HG03439 (cell line): Measurements from ENCODE around the gene SLC25A23.
"Not testable (repeated sequence)": the region's sequence is repeated elsewhere in the genome, so short reads cannot be mapped to it uniquely, and the experiment has no call there.

Source experiments
- ATAC-seq: cut with Tn5 transposase; IDR thresholded peaks from one replicate; pipeline ENCODE4 v1.9.1; 2021; ENCODE audit warnings: mild to moderate bottlenecking, moderate library complexity; ENCODE audit not compliant: unreplicated experiment

Gene SLC25A23

DNA sequence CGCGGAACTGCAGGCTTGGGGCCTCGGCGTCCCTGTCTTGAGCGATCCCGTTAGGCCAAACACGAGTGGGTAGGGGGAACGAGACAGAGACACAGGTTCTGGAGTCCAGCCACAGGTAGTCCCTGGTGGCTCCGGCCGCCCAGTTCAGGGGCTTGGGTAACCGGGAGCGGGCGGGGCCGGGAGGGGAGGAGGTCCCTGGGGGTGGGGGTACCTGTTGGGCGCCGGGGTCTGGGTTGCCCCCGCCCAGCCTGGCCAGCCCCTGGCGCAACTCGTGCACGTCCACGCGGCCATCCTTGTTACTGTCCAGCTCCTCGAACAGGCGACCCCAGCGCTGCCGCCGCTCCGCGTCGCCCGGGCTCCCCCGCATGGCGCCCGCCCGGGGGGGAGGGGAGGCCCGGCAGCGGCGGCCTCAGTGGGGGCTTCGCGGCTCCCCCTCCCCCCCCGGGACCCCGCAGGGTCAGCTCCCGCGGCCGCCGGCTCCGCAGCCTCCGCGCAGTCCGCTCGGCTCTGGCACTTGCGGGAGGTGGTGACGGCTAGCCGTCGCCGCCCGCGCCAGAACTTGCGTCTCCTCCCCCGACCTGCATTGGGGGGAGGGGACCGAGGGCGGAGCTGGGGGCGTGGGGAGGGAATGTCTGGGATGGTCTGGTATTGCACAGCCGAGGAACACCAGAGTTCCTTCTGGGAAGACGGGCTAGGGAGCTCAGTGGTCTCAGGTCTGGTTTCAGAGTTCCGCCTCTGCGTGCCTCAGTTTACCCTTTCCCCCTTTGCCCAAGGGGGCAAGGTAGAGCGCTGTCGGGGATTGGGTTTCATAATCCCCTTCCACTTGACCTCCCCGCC lies at the start of gene SLC25A23:
Gene SLC25A23 (minus strand): TSS at position 531 of the 837 bp plus-strand sequence. CDS start 164 bp downstream, at position 367.
- ATAC-seq, result peak; percentile 18

- ATAC-seq, result not testable (repeated sequence)
Measured at GRCh38 chr19:6508028-6508771, 48.6 kb upstream of the SLC25A23 start.

- no peak for ATAC-seq
Measured at GRCh38 chr19:6503407-6504201, 44.0 kb upstream of the SLC25A23 start.

- no peak for ATAC-seq
Measured at GRCh38 chr19:6501740-6502648, 42.4 kb upstream of the SLC25A23 start, which contains the start of gene TUBB4A. TUBB4A (minus strand) TSS chr19:6502309; CDS start chr19:6502212, 97 bp downstream.

- no peak for ATAC-seq
Measured at GRCh38 chr19:6500837-6501739, 41.5 kb upstream of the SLC25A23 start.

DNA sequence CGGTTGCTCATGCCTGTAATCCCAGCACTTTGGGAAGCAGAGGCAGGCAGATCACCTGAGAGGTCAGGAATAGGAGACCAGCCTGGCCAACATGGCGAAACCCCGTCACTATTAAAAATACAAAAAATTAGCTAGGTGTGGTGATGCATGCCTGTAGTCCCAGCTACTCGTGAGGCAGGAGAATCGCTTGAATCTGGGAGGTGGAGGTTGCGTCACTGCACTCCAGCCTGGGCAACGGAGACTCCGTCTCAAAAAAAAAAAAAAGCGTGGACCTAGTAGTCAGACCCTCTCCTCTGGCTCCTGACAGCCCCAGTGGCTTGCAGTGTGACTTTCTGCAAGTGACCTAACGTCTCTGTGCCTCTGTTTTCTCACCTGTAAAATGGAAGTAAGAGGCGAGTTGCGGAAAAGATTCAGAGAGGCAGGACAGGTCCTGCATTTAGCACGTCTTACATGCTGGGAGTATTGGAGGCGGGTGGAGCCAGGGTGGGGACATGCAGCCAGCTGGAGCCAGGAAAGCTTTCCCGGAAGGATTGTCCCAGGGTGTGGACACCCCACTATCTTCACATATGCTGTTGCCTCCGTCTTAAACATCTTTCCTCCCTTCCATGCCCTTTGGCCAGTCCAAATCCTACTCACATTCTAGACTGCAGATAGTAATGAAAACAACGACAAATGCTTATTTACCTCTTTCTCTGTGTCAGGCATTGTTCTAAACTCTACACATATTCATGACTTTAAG lies 39.6 kb upstream of the SLC25A23 start:
- no peak for ATAC-seq

DNA sequence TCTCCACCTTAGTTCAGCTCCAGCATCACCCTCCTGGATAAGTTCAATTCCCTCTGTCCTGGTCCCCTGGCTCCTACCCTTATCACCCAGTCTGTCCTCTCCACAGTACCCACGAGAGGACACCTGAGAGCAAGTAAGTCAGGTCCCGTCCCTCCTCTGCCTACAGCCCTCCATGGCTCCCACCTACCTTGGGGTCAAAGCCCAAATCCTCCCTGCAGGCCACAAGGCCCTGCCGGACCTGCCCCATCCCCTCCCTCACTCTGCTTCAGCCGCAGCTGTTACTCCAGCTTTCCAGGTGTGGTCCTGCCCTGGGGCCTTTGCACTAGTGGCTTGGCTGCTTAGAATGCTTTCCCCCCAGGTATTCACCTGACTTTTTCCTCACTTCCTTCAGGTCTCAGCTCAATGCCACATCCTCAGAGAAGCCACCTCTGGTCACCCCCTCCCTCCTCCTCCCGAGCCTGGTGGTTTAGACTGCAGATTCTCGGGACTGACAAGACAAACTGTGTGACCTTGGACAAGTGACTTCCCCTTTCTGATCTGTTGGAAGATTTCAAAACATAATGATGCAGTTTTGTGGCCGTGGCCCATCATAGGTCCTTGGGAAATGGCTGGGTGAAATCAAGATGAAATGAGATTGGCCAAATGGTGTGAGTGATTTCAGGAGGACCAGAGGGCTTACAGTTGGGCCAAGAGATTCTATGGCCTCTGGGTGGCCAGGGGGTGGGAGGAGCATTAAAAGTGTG lies 38.9 kb upstream of the SLC25A23 start:
- ATAC-seq, result no peak

DNA sequence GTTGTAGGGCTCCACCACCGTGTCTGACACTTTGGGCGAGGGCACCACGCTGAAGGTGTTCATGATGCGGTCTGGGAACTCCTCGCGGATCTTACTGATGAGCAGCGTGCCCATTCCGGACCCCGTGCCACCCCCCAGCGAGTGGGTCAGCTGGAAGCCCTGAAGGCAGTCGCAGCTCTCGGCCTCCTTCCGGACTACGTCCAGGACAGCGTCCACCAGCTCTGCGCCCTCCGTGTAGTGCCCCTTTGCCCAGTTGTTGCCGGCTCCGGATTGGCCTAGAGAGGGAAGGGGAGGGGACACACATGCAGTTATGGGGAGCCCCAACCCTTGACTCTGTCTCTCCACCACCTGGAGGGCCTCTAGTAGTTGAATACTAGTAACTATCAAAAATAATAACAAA lies 36.4 kb upstream of the SLC25A23 start:
- no peak for ATAC-seq

- no peak for ATAC-seq
Measured at GRCh38 chr19:6494438-6495036, 34.9 kb upstream of the SLC25A23 start.

DNA sequence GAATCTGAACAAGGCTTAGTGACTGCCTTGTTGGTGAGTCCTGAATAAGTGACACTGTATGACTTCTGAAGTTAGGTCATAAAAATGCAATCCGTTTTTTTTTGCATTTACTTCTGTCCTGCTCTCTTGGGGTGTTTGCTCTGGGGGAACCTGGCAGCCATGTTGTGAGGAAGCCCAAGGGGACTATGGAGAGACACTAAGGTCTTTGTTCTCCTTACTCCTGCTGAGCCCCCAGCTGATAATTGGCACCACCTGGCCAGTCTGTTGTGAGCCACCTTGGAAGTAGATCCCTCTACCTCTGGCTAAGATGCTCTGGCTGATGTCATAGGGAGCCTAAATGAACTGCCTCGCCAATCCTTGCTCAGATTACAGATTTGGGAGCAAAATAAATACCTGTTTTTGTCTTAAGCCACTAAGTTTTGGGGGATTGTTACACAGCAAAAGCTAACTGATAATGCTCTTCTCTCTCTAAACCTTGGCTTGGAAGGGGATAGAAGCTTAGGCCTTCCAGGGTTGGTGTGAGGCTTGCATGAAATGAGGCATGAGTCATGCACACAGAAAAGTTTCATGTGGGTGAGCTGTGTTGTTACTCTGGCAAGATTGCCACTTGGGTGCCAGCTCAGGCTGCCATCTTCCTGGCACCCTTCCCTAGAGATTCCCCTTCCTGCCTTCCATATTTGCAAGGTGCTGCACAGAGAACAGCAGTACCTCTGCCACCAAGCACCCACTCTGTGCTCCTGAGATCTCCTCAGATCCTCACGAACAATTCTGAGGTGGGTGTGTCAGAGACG lies 32.4 kb upstream of the SLC25A23 start:
- no peak for ATAC-seq

- peak; percentile 4 for ATAC-seq
Measured at GRCh38 chr19:6490134-6490533, 30.5 kb upstream of the SLC25A23 start.

DNA sequence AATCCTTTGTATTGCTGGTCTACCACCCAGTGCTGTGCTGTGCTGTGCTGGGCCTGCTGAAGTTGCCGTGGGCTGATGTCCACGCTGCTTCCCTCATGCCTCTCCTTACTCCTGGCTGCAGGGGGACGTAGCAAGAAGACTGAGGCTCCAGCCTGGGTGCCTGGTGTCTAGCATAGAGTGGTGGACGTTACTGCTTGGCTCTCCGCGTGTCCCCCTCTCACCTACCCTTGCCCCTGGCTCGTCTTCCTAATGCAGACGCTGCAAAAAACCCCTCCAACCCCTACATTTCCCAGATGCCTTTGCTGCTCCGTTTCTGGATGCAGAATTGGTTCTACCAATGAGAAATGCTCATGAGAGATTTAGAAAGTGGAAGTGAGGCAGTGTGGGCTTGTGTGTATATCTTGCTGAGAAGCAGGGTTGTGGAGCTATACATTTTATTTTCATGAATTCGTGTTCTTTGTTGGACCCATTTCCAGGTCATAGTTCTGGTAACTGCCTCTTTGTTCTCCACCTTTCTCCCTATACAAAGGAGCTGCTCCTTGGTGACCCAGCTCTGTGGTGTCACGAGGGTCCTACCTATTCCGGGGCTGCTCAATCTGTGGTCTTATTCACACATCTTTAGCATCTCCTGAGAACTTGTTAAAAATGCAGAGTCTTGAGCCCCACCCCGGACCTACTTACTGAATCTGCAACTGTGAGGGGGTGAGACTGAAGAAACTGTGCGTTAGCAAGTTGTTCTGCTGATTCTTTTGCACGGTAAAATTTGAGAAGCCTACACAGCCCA lies 29.9 kb upstream of the SLC25A23 start:
- peak; percentile 51 for ATAC-seq

DNA sequence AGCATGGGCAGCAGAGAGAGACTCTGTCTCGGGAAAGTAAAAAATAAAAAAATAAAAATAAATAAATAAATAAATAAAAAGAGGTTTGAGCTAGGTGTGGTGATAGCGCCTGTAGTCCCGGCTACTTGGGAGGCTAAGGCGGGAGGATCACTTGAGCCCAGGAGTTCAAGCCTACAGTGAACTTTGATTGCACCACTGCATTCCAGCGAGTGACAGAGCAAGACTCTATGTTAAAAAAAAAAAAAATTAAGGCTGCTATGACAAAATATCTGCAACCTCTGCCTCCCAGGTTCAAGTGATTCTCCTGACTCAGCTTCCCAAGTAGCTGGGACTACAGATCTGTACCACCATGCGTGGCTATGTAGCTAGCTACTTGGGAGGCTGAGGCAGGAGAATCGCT lies 25.2 kb upstream of the SLC25A23 start:
- ATAC-seq, result no peak

DNA sequence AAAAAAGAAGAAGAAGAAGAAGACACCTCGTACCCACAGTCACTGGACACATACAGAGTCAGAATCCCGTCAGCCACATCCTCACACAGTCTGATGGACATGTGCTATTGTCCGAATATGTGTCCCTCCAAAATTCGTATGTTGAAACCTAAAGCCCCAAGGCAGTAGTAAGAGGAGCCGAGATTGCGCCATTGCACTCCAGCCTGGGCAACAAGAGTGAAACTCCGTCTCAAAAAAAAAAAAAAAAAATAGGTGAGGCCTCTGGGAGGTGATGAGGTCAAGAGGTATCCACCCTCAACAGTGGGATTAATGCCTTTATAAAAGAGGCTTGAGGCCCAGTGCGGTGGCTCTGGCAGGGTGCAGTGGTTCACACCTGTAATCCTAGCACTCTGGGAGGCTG lies 24.6 kb upstream of the SLC25A23 start:
- no peak for ATAC-seq

- no peak for ATAC-seq
Measured at GRCh38 chr19:6483235-6483634, 23.6 kb upstream of the SLC25A23 start.

DNA sequence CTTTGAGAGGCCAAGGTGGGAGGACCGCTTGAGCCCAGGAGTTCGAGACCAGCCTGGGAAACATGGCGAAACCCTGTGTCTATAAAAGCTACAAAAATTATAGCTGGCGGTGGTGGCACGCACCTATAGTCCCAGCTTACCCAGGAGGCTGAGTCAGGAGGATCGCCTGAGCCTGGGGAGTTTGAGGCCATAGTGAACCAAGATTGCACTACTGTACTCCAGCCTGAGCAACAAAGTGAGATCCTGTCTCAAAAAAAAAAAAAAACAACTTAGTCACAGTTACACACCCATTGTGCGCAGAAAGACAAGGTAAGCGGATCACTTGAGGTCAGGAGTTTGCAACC lies 22.7 kb upstream of the SLC25A23 start:
- ATAC-seq, result no peak
